Neuronal stem cell (in vitro differentiated cells): ENCODE data around the gene OR10D3.

Source experiments
- DNase-seq: peaks from one replicate; pipeline ENCODE4 v3.0.0-alpha.2; 2013; ENCODE audit warnings: low spot score
- H2AFZ ChIP-seq: one replicate; pipeline ENCODE4 v1.6.1; 2013; ENCODE audit warnings: mild to moderate bottlenecking, low read length, inconsistent platforms
- H2AK5ac ChIP-seq: 2 replicates; pipeline ENCODE4 v1.6.1; 2013; ENCODE audit warnings: low read depth, mild to moderate bottlenecking, inconsistent platforms, low read length, moderate library complexity, mixed read lengths
- H2BK120ac ChIP-seq: 2 replicates; pipeline ENCODE4 v1.6.1; 2013; ENCODE audit warnings: low read depth, mild to moderate bottlenecking, inconsistent platforms, low read length, moderate library complexity, mixed read lengths
- H2BK12ac ChIP-seq: one replicate; pipeline ENCODE4 v1.6.1; 2013; ENCODE audit warnings: low read length, inconsistent platforms
- H2BK15ac ChIP-seq: 2 replicates; pipeline ENCODE4 v1.6.1; 2013; ENCODE audit warnings: mild to moderate bottlenecking, low read length, inconsistent platforms, mixed read lengths
- H2BK5ac ChIP-seq: one replicate; pipeline ENCODE4 v1.6.1; 2013; ENCODE audit warnings: inconsistent platforms, mild to moderate bottlenecking, low read length, moderate library complexity
- H3K14ac ChIP-seq: one replicate; pipeline ENCODE4 v1.6.1; 2013; ENCODE audit warnings: low read length, inconsistent platforms
- H3K18ac ChIP-seq: 2 replicates; pipeline ENCODE4 v1.6.1; 2013; ENCODE audit warnings: low read length, inconsistent platforms
- H3K23ac ChIP-seq: 2 replicates; pipeline ENCODE4 v1.6.1; 2013; ENCODE audit warnings: low read depth, mild to moderate bottlenecking, mixed read lengths, low read length, inconsistent platforms; ENCODE audit not compliant: poor library complexity
- H3K27ac ChIP-seq: replicated peaks from 3 replicates; pipeline ENCODE4 v1.5.1; 2013; ENCODE audit warnings: low read length, inconsistent platforms
- H3K27me3 ChIP-seq, 3 experiments: 2 replicates each; pipeline ENCODE4 v1.6.1; 2013; ENCODE audit warnings: low read length in 3 of 3, mild to moderate bottlenecking in 2 of 3, inconsistent platforms in 1 of 3, low read depth in 1 of 3, mixed read lengths in 1 of 3, moderate library complexity in 1 of 3; ENCODE audit not compliant: control insufficient read depth in 3 of 3, insufficient read depth in 3 of 3
- H3K36me3 ChIP-seq, 2 donors: replicated peaks in 1 of 2; 2 replicates each; pipeline ENCODE4 v1.6.1; 2013; ENCODE audit warnings: low read length in 2 of 2; ENCODE audit not compliant: control insufficient read depth in 2 of 2, insufficient read depth in 2 of 2
- H3K4ac ChIP-seq: 2 replicates; pipeline ENCODE4 v1.6.1; 2013; ENCODE audit warnings: inconsistent platforms, mild to moderate bottlenecking, low read length, moderate library complexity
- H3K4me1 ChIP-seq, 2 donors: 1 replicate in 1 of 2; 2 replicates in 1 of 2; pipeline ENCODE4 v1.6.1; 2013; ENCODE audit warnings: low read length in 2 of 2, low read depth in 1 of 2; ENCODE audit not compliant: control insufficient read depth in 2 of 2, insufficient read depth in 1 of 2
- H3K4me2 ChIP-seq: one replicate; pipeline ENCODE4 v1.6.1; 2013; ENCODE audit warnings: mild to moderate bottlenecking, low read length, inconsistent platforms; ENCODE audit not compliant: insufficient read depth, poor library complexity, severe bottlenecking
- H3K4me3 ChIP-seq, 2 donors: 2 replicates each; pipeline ENCODE4 v1.5.1; 2013; ENCODE audit warnings: low read length in 2 of 2, mild to moderate bottlenecking in 2 of 2, inconsistent platforms in 1 of 2, moderate library complexity in 1 of 2
- H3K79me1 ChIP-seq: one replicate; pipeline ENCODE4 v1.6.1; 2013; ENCODE audit warnings: low read depth, mild to moderate bottlenecking, inconsistent platforms, low read length, moderate library complexity
- H3K9ac ChIP-seq: one replicate; pipeline ENCODE4 v1.6.1; 2013; ENCODE audit warnings: mild to moderate bottlenecking, low read depth, low read length, inconsistent platforms; ENCODE audit not compliant: poor library complexity
- H3K9me3 ChIP-seq, 2 donors: replicated peaks in 1 of 2; 2 replicates each; pipeline versions ENCODE3 to v1.6.1; 2013; ENCODE audit warnings: low read length in 2 of 2, mild to moderate bottlenecking in 2 of 2, inconsistent platforms in 1 of 2, low read depth in 1 of 2, mixed read lengths in 1 of 2, moderate library complexity in 1 of 2; ENCODE audit not compliant: control insufficient read depth in 2 of 2, insufficient read depth in 1 of 2
- H4K8ac ChIP-seq: one replicate; pipeline ENCODE4 v1.6.1; 2013; ENCODE audit warnings: low read depth, mild to moderate bottlenecking, inconsistent platforms, low read length, moderate library complexity
- H4K91ac ChIP-seq: one replicate; pipeline ENCODE4 v1.6.1; 2013; ENCODE audit warnings: low read length, low read depth, mild to moderate bottlenecking, inconsistent platforms; ENCODE audit not compliant: poor library complexity
- WGBS, 2 donors: extraction: QIAGEN DNeasy Blood & Tissue Kit; methylation state at CpG; one replicate each; pipeline ENCODE4 v1.1.7; 2013; ENCODE audit warnings: missing lambda C conversion rate in 2 of 2, mixed read lengths in 1 of 2; ENCODE audit not compliant: insufficient read length in 2 of 2, insufficient replicate concordance in 1 of 2; ENCODE audit errors: extremely low coverage in 2 of 2; 5-methylcytosine and 5-hydroxymethylcytosine counted together

Gene OR10D3

DNA sequence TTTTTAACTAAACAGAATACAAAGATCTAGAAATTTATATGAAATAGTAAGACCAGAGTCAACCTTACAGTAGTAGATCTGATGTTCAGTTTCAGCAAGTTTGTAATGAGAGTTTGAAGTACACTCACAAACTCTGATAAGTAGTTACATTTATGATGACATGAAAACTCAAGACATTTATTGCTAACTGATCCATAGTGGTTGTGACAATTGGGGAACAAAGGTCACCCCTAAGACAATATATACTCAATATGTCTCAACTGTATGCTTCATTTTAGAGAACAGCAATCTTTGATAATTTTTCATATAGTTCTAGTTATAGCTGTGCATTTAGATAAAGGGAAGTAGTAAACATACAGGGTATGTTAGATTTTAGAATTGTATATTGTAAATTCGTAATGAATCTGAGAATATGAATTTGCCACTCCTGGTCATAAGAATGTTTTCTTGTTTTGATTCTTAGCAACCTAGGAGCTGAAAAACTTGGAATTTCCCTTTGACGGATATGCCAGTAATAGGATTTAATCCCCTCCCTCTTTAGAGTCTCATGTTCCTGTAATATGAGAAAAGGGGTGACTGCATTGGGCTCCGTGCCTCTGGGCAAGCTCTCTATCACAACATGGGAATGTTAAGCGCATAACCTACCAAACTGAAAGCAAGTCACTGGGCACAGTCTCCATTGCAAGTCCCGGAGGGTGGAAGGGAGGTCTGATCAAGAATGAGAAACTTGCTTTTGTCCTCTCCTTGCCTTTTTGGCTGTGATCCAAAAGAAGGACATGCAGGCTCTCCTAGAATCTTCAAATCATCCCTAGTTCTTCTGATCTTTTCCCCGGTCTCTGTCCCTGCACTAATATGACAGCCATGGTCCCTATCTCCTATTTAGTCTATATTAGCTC is 11.4 kb downstream of the OR10D3 start:
- Histone ChIP-seq H4K8ac (no peak overlapping the region), H2AFZ (peak overlapping the region; percentile 9), H3K23ac (no peak overlapping the region), H2BK5ac (no peak overlapping the region), H2BK15ac (no peak overlapping the region), H3K4me1 (peaks cover 0 to 8% of the 10 kb centered on the region in 2 donors), H3K27ac (no peak overlapping the region), H4K91ac (no peak overlapping the region), H3K18ac (no peak overlapping the region), H2AK5ac (no peak overlapping the region), H3K9me3 (peaks cover 0 to 2% of the 10 kb centered on the region in 2 donors), H3K4me2 (no peak overlapping the region), H3K4ac (no peak overlapping the region), H3K79me1 (no peaks in the 10 kb centered on the region), H3K14ac (no peak overlapping the region), H2BK12ac (no peak overlapping the region), H2BK120ac (no peak overlapping the region), H3K4me3 (no peak overlapping the region), H3K27me3 (no peaks in the 10 kb centered on the region), H3K9ac (no peak overlapping the region), H3K36me3 (no peaks in the 10 kb centered on the region)
- DNase-seq, result no peak
- 100% methylated on average over 1 of the region's 6 CpGs for WGBS, 2 donors

DNA sequence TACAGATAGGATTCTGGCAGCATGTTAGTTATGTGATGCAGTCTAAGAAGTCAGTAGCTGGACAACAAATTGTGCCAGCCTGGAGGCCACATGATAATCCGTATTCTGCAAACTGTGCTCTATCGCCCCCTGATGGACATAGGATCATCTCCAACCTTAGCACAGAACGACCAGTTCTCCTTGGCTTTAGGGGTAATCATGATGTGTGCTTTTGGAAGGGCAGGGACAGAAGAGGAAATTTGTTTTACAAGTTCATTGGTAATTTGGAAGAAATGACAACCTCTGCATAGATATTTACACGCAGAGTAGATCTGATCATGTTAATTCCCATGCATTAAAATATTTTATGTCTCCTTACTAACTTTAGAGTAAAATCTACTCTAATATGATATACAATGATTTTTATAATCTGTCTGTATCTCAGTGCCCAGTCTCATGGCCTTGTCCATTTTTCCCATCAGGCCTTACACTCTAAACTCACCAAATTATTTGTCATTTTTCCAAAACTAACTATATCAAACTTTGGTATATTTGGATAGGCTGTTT is 12.1 kb downstream of the OR10D3 start:
- peaks cover 0 to 8% of the 10 kb centered on the region in 2 donors for H3K4me1 ChIP-seq
- no peak overlapping the region for H3K23ac ChIP-seq
- peak overlapping the region; percentile 9 for H2AFZ ChIP-seq
- DNase-seq, result peak; percentile 41
- H3K36me3 ChIP-seq, result no peaks in the 10 kb centered on the region
- H3K4me3 ChIP-seq, result no peak overlapping the region
- H3K27me3 ChIP-seq, result no peaks in the 10 kb centered on the region
- no peak overlapping the region for H3K27ac ChIP-seq
- H2BK5ac ChIP-seq, result no peak overlapping the region
- no peak overlapping the region for H4K8ac ChIP-seq
- H3K4ac ChIP-seq, result no peak overlapping the region
- no peak overlapping the region for H3K18ac ChIP-seq
- no peak overlapping the region for H4K91ac ChIP-seq
- H2BK120ac ChIP-seq, result no peak overlapping the region
- H2AK5ac ChIP-seq, result no peak overlapping the region
- no peak overlapping the region for H2BK12ac ChIP-seq
- no peak overlapping the region for H3K14ac ChIP-seq
- no peak overlapping the region for H3K9ac ChIP-seq
- H2BK15ac ChIP-seq, result no peak overlapping the region
- H3K79me1 ChIP-seq, result no peaks in the 10 kb centered on the region
- H3K4me2 ChIP-seq, result no peak overlapping the region
- H3K9me3 ChIP-seq, result peaks cover 0 to 2% of the 10 kb centered on the region in 2 donors
- no CpG with 5 or more reads among the region's 4 CpGs for WGBS, 2 donors

DNA sequence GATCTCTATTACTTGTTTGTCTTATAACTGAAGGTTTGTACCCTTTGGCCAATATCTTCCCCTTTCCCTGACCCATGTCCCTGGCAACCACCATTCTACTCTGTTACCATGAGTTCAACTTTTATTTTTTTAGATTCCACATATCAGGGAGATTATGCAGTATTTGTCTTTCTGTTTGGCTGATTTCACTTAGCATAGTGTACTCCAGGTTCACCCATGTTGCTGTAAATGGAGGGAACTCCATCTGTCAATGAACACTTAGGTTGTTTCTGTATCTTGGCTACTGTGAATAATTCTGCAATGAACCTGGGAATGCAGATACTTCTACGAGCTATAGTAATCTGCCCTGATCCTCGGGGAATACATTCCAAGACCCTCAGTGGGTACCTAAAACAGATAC is 14.9 kb downstream of the OR10D3 start:
- Histone ChIP-seq H2BK120ac (no peak overlapping the region), H3K27me3 (no peaks in the 10 kb centered on the region), H3K36me3 (no peaks in the 10 kb centered on the region), H2BK5ac (no peak overlapping the region), H3K79me1 (no peaks in the 10 kb centered on the region), H2AFZ (no peak overlapping the region), H2BK12ac (no peak overlapping the region), H3K23ac (no peak overlapping the region), H3K4ac (no peak overlapping the region), H3K4me2 (no peak overlapping the region), H2BK15ac (no peak overlapping the region), H4K8ac (no peak overlapping the region), H3K27ac (no peak overlapping the region), H3K4me3 (no peak overlapping the region), H2AK5ac (no peak overlapping the region), H4K91ac (no peak overlapping the region), H3K18ac (no peak overlapping the region), H3K9ac (no peak overlapping the region), H3K4me1 (peaks cover 0 to 2% of the 10 kb centered on the region in 2 donors), H3K14ac (no peak overlapping the region), H3K9me3 (no peaks in the 10 kb centered on the region)
- no peak for DNase-seq
- WGBS, 2 donors, result no CpG with 5 or more reads among the region's 2 CpGs

DNA sequence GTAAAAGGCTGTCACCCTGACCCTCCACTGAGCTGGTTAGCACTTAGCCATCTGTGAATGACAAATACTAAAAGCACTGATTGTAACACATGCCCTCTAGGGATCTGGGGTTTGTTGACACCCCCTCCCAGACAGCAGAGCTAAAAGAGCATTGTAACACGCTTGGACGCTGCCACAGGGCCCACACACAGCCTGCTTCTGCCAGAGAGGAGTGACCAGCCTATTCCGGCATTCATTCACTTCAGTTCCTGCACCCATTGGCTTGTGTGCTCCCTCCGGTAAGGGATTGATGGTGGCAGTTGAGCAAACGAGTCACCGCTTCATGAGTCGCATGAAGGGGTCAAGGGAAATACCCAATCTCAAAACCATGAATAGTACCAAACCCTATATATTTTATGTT is 15.8 kb downstream of the OR10D3 start:
- Histone ChIP-seq H3K79me1 (no peaks in the 10 kb centered on the region), H4K91ac (no peak overlapping the region), H4K8ac (no peak overlapping the region), H3K4ac (no peak overlapping the region), H2AFZ (no peak overlapping the region), H2BK5ac (no peak overlapping the region), H2BK15ac (no peak overlapping the region), H3K4me3 (no peak overlapping the region), H3K4me1 (peaks cover 0 to 2% of the 10 kb centered on the region in 2 donors), H3K23ac (no peak overlapping the region), H3K14ac (no peak overlapping the region), H2AK5ac (no peak overlapping the region), H3K27me3 (peaks cover 0 to 2% (median 0%) of the 10 kb centered on the region in 3 experiments), H2BK12ac (no peak overlapping the region), H3K36me3 (no peaks in the 10 kb centered on the region), H3K9me3 (no peaks in the 10 kb centered on the region), H3K9ac (no peak overlapping the region), H2BK120ac (no peak overlapping the region), H3K18ac (no peak overlapping the region), H3K4me2 (no peak overlapping the region), H3K27ac (no peak overlapping the region)
- no CpG with 5 or more reads among the region's 7 CpGs for WGBS, 2 donors
- DNase-seq, result no peak
